HL-60 (cell line): ENCODE measurements around the gene REEP3.

Experiments used
- DNase-seq, 2 experiments: peaks; one replicate each; pipeline ENCODE4 v3.0.0-alpha.2; 2010 to 2020; ENCODE audit warnings: low read depth in 1 of 2, low spot score in 1 of 2
- H3K27ac ChIP-seq: fragments of 250-450 bp; sonication (Bioruptor Pico); replicated peaks from 2 replicates; pipeline ENCODE4 v1.5.1; 2020; ENCODE audit warnings: mild to moderate bottlenecking, moderate library complexity
- H3K27me3 ChIP-seq: fragments of 250-450 bp; sonication (Bioruptor Pico); 2 replicates; pipeline ENCODE4 v1.5.1; 2021; ENCODE audit warnings: mild to moderate bottlenecking, moderate library complexity; ENCODE audit not compliant: insufficient read depth, poor library complexity, severe bottlenecking
- H3K4me3 ChIP-seq: replicated peaks from 2 replicates; pipeline ENCODE4 v1.5.1; 2011; ENCODE audit warnings: mild to moderate bottlenecking, control low read depth, low read length; ENCODE audit not compliant: insufficient read depth
- GABPA ChIP-seq: IDR thresholded peaks from 2 replicates; pipeline ENCODE4 v1.6.1; 2012; ENCODE audit warnings: low read depth
- POLR2AphosphoS5 ChIP-seq: IDR thresholded peaks from 2 replicates; pipeline ENCODE4 v1.6.1; 2012; ENCODE audit warnings: low read depth
- SPI1 ChIP-seq: IDR thresholded peaks from 2 replicates; pipeline ENCODE4 v1.6.1; 2012; ENCODE audit warnings: low read depth, mild to moderate bottlenecking, borderline replicate concordance
- TF ChIP-seq, protein P1 (sequence below): IDR thresholded peaks from 2 replicates; pipeline ENCODE4 v1.6.1; 2012; ENCODE audit warnings: low read depth; ENCODE audit not compliant: insufficient replicate concordance
- TF ChIP-seq, protein P2 (sequence below): IDR thresholded peaks from one replicate; pipeline ENCODE4 v1.5.1; 2011; ENCODE audit warnings: low read length, control low read depth, inconsistent platforms; ENCODE audit not compliant: insufficient read depth

The REEP3 gene

GRCh38 chr10:63554657-63555056 lies 33.5 kb downstream of the REEP3 start:
- no peak overlapping the region for H3K27ac ChIP-seq
- DNase-seq: peak in 1 of 2 experiments; percentile 71
- TF ChIP-seq POLR2AphosphoS5 (no peak), GABPA (no peak), SPI1 (no peak)
- TF ChIP-seq, protein P1, sequence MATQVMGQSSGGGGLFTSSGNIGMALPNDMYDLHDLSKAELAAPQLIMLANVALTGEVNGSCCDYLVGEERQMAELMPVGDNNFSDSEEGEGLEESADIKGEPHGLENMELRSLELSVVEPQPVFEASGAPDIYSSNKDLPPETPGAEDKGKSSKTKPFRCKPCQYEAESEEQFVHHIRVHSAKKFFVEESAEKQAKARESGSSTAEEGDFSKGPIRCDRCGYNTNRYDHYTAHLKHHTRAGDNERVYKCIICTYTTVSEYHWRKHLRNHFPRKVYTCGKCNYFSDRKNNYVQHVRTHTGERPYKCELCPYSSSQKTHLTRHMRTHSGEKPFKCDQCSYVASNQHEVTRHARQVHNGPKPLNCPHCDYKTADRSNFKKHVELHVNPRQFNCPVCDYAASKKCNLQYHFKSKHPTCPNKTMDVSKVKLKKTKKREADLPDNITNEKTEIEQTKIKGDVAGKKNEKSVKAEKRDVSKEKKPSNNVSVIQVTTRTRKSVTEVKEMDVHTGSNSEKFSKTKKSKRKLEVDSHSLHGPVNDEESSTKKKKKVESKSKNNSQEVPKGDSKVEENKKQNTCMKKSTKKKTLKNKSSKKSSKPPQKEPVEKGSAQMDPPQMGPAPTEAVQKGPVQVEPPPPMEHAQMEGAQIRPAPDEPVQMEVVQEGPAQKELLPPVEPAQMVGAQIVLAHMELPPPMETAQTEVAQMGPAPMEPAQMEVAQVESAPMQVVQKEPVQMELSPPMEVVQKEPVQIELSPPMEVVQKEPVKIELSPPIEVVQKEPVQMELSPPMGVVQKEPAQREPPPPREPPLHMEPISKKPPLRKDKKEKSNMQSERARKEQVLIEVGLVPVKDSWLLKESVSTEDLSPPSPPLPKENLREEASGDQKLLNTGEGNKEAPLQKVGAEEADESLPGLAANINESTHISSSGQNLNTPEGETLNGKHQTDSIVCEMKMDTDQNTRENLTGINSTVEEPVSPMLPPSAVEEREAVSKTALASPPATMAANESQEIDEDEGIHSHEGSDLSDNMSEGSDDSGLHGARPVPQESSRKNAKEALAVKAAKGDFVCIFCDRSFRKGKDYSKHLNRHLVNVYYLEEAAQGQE: no peak
- TF ChIP-seq, protein P2, sequence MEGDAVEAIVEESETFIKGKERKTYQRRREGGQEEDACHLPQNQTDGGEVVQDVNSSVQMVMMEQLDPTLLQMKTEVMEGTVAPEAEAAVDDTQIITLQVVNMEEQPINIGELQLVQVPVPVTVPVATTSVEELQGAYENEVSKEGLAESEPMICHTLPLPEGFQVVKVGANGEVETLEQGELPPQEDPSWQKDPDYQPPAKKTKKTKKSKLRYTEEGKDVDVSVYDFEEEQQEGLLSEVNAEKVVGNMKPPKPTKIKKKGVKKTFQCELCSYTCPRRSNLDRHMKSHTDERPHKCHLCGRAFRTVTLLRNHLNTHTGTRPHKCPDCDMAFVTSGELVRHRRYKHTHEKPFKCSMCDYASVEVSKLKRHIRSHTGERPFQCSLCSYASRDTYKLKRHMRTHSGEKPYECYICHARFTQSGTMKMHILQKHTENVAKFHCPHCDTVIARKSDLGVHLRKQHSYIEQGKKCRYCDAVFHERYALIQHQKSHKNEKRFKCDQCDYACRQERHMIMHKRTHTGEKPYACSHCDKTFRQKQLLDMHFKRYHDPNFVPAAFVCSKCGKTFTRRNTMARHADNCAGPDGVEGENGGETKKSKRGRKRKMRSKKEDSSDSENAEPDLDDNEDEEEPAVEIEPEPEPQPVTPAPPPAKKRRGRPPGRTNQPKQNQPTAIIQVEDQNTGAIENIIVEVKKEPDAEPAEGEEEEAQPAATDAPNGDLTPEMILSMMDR: no peak
- no peak overlapping the region for H3K4me3 ChIP-seq
- H3K27me3 ChIP-seq: no peaks in the 10 kb centered on the region

GRCh38 chr10:63555330-63555729 lies 34.1 kb downstream of the REEP3 start:
- DNase-seq: no peak
- no peak overlapping the region for H3K27ac ChIP-seq
- no peaks in the 10 kb centered on the region for H3K27me3 ChIP-seq
- TF ChIP-seq, protein P1: no peak
- TF ChIP-seq SPI1 (no peak), GABPA (no peak), POLR2AphosphoS5 (no peak)
- TF ChIP-seq, protein P2: no peak
- no peak overlapping the region for H3K4me3 ChIP-seq

DNA sequence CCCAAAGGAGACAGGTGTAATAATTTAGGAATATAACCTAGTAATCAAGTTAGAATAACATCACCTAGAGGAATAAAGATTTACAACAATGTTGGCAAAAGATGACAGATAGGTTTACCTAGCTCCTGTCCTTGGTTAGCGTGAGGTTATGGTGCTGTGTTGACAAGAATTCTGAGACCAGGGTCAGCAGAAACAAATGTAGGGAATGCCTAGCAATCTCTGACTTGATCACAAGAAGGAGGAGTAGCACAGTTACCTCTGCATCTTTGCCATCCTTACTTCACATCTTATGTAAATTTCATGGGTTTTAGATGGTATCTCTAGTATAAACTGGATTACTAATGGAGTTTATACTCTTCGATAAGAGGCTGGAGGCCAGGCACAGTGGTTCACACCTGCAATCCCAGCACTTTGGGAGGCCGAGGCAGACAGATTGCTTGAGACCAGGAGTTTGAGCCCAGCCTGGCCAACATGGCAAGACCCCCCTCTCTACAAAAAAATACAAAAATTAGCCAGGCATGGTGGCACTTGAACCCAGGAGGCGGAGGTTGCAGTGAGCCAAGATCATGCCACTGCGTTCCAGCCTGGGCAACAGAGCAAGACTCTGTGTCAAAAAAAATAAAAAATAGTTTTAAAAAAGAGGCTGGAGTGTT lies 37.1 kb downstream of the REEP3 start:
- no peak for DNase-seq
- no peak overlapping the region for H3K4me3 ChIP-seq
- no peaks in the 10 kb centered on the region for H3K27me3 ChIP-seq
- H3K27ac ChIP-seq: no peak overlapping the region
- TF ChIP-seq SPI1 (no peak), GABPA (no peak), POLR2AphosphoS5 (no peak)
- TF ChIP-seq, protein P1: no peak
- TF ChIP-seq, protein P2: no peak
